ENCODE data around the gene PPFIA2. TPM values are rescaled to one million over a fixed set of nuclear protein-coding genes. Genes with fewer than 3 reads are reported as not detected.
"Not testable (repeated sequence)": the region's sequence is repeated elsewhere in the genome, so short reads cannot be mapped to it uniquely, and the experiment has no call there.

PPFIA2 gene
- total RNA-seq, 3 donors from 2014 or later, result not detected

GRCh38 chr12:81718616-81719015, 40.5 kb downstream of the PPFIA2 start:
- DNase-seq (no peak), ATAC-seq (no peak)
- Mint-ChIP-seq H3K4me1 (ENCODE audit: low read depth) (no peaks in the 10 kb centered on the region), H3K4me3 (no peak overlapping the region), H3K9me3 (no peaks in the 10 kb centered on the region), H3K27me3 (ENCODE audit: low read depth) (peaks cover 2% of the 10 kb centered on the region), H3K36me3 (ENCODE audit: insufficient read depth) (no peaks in the 10 kb centered on the region)

GRCh38 chr12:81712536-81712935, 46.6 kb downstream of the PPFIA2 start:
- DNase-seq, result no peak
- peaks cover 2% of the 10 kb centered on the region for H3K27me3 Mint-ChIP-seq (ENCODE audit: low read depth)
- no peak overlapping the region for H3K4me3 Mint-ChIP-seq
- no peaks in the 10 kb centered on the region for H3K36me3 Mint-ChIP-seq (ENCODE audit: insufficient read depth)
- ATAC-seq, result no peak
- H3K9me3 Mint-ChIP-seq, result no peaks in the 10 kb centered on the region
- no peaks in the 10 kb centered on the region for H3K4me1 Mint-ChIP-seq (ENCODE audit: low read depth)

GRCh38 chr12:81705586-81705985, 53.6 kb downstream of the PPFIA2 start:
- peak in 1 of 2 donors; percentile 52 for ATAC-seq

GRCh38 chr12:81699551-81699950, 59.6 kb downstream of the PPFIA2 start:
- Mint-ChIP-seq H3K4me1 (ENCODE audit: low read depth) (no peaks in the 10 kb centered on the region), H3K36me3 (ENCODE audit: insufficient read depth) (no peaks in the 10 kb centered on the region), H3K4me3 (no peak overlapping the region), H3K27me3 (ENCODE audit: low read depth) (no peaks in the 10 kb centered on the region), H3K9me3 (no peaks in the 10 kb centered on the region)
- ATAC-seq, result no peak
- no peak for DNase-seq

More at GRCh38 chr12:81705586-81705985, 53.6 kb downstream of the PPFIA2 start:
- Mint-ChIP-seq H3K4me1 (ENCODE audit: low read depth) (no peaks in the 10 kb centered on the region), H3K4me3 (no peak overlapping the region), H3K36me3 (ENCODE audit: insufficient read depth) (no peaks in the 10 kb centered on the region), H3K27me3 (ENCODE audit: low read depth) (no peaks in the 10 kb centered on the region), H3K9me3 (no peaks in the 10 kb centered on the region)
- DNase-seq, result no peak

GRCh38 chr12:81692008-81692407, 67.1 kb downstream of the PPFIA2 start:
- Mint-ChIP-seq H3K4me1 (ENCODE audit: low read depth) (no peaks in the 10 kb centered on the region), H3K4me3 (no peak overlapping the region), H3K36me3 (ENCODE audit: insufficient read depth) (no peaks in the 10 kb centered on the region), H3K9me3 (no peaks in the 10 kb centered on the region), H3K27me3 (ENCODE audit: low read depth) (no peaks in the 10 kb centered on the region)
- ATAC-seq (no peak), DNase-seq (no peak)

GRCh38 chr12:81683881-81684280, 75.3 kb downstream of the PPFIA2 start:
- H3K36me3 Mint-ChIP-seq (ENCODE audit: insufficient read depth), result no peaks in the 10 kb centered on the region
- DNase-seq (no peak), ATAC-seq (no peak)
- H3K27me3 Mint-ChIP-seq (ENCODE audit: low read depth), result no peaks in the 10 kb centered on the region
- H3K4me1 Mint-ChIP-seq (ENCODE audit: low read depth), result no peaks in the 10 kb centered on the region
- no peaks in the 10 kb centered on the region for H3K9me3 Mint-ChIP-seq
- no peak overlapping the region for H3K4me3 Mint-ChIP-seq

- H3K36me3 Mint-ChIP-seq (ENCODE audit: insufficient read depth), result no peaks in the 10 kb centered on the region
- no peaks in the 10 kb centered on the region for H3K9me3 Mint-ChIP-seq
- no peak overlapping the region for H3K4me3 Mint-ChIP-seq
- no peaks in the 10 kb centered on the region for H3K27me3 Mint-ChIP-seq (ENCODE audit: low read depth)
- ATAC-seq (no peak), DNase-seq (no peak)
- no peaks in the 10 kb centered on the region for H3K4me1 Mint-ChIP-seq (ENCODE audit: low read depth)
Measured at GRCh38 chr12:81679614-81680013, 79.5 kb downstream of the PPFIA2 start.

GRCh38 chr12:81670759-81671158, 88.4 kb downstream of the PPFIA2 start:
- Mint-ChIP-seq H3K27me3 (ENCODE audit: low read depth) (no peaks in the 10 kb centered on the region), H3K4me1 (ENCODE audit: low read depth) (peaks cover 5% of the 10 kb centered on the region), H3K9me3 (no peaks in the 10 kb centered on the region), H3K4me3 (no peak overlapping the region), H3K36me3 (ENCODE audit: insufficient read depth) (no peaks in the 10 kb centered on the region)
- DNase-seq, result no peak
- ATAC-seq, result no peak

GRCh38 chr12:81668475-81668874, 90.7 kb downstream of the PPFIA2 start:
- no peak for DNase-seq
- H3K4me3 Mint-ChIP-seq, result no peak overlapping the region
- H3K9me3 Mint-ChIP-seq, result no peaks in the 10 kb centered on the region
- H3K36me3 Mint-ChIP-seq (ENCODE audit: insufficient read depth), result no peaks in the 10 kb centered on the region
- H3K27me3 Mint-ChIP-seq (ENCODE audit: low read depth), result no peaks in the 10 kb centered on the region
- peaks cover 5% of the 10 kb centered on the region for H3K4me1 Mint-ChIP-seq (ENCODE audit: low read depth)
- peak; percentile 99 for ATAC-seq

- H3K36me3 Mint-ChIP-seq (ENCODE audit: insufficient read depth); H3K4me1 Mint-ChIP-seq (ENCODE audit: low read depth); ATAC-seq; H3K4me3 Mint-ChIP-seq; DNase-seq; H3K27me3 Mint-ChIP-seq (ENCODE audit: low read depth); H3K9me3 Mint-ChIP-seq: not testable (repeated sequence)
Measured at GRCh38 chr12:81659310-81659709, 99.8 kb downstream of the PPFIA2 start.

- DNase-seq, result no peak
- ATAC-seq, result no peak
- H3K4me1 Mint-ChIP-seq (ENCODE audit: low read depth), result no peaks in the 10 kb centered on the region
- no peaks in the 10 kb centered on the region for H3K27me3 Mint-ChIP-seq (ENCODE audit: low read depth)
- no peak overlapping the region for H3K4me3 Mint-ChIP-seq
- H3K36me3 Mint-ChIP-seq (ENCODE audit: insufficient read depth), result no peaks in the 10 kb centered on the region
- no peaks in the 10 kb centered on the region for H3K9me3 Mint-ChIP-seq
Measured at GRCh38 chr12:81644503-81644902, 114.6 kb downstream of the PPFIA2 start.

GRCh38 chr12:81639196-81639595, 120.0 kb downstream of the PPFIA2 start:
- no peak for ATAC-seq
- Mint-ChIP-seq H3K36me3 (ENCODE audit: insufficient read depth) (no peaks in the 10 kb centered on the region), H3K4me1 (ENCODE audit: low read depth) (no peaks in the 10 kb centered on the region), H3K4me3 (no peak overlapping the region), H3K9me3 (no peaks in the 10 kb centered on the region), H3K27me3 (ENCODE audit: low read depth) (peaks cover 4% of the 10 kb centered on the region)
- no peak for DNase-seq

- DNase-seq (no peak), ATAC-seq (no peak)
- Mint-ChIP-seq H3K36me3 (ENCODE audit: insufficient read depth) (no peaks in the 10 kb centered on the region), H3K27me3 (ENCODE audit: low read depth) (peaks cover 2% of the 10 kb centered on the region), H3K4me3 (no peak overlapping the region), H3K4me1 (ENCODE audit: low read depth) (no peaks in the 10 kb centered on the region), H3K9me3 (no peaks in the 10 kb centered on the region)
Measured at GRCh38 chr12:81633127-81633526, 126.0 kb downstream of the PPFIA2 start.

- no peak for ATAC-seq
- Mint-ChIP-seq H3K27me3 (ENCODE audit: low read depth) (no peaks in the 10 kb centered on the region), H3K4me3 (no peak overlapping the region), H3K4me1 (ENCODE audit: low read depth) (no peaks in the 10 kb centered on the region), H3K36me3 (ENCODE audit: insufficient read depth) (no peaks in the 10 kb centered on the region), H3K9me3 (no peaks in the 10 kb centered on the region)
- DNase-seq, result no peak
Measured at GRCh38 chr12:81627336-81628189, 131.6 kb downstream of the PPFIA2 start.

GRCh38 chr12:81626406-81626805, 132.7 kb downstream of the PPFIA2 start:
- Mint-ChIP-seq H3K4me3 (no peak overlapping the region), H3K36me3 (ENCODE audit: insufficient read depth) (no peaks in the 10 kb centered on the region), H3K9me3 (no peaks in the 10 kb centered on the region)

More at GRCh38 chr12:81626406-81626805, 132.7 kb downstream of the PPFIA2 start:
- DNase-seq (no peak), ATAC-seq (no peak)
- Mint-ChIP-seq H3K4me1 (ENCODE audit: low read depth) (no peaks in the 10 kb centered on the region), H3K27me3 (ENCODE audit: low read depth) (no peaks in the 10 kb centered on the region)
